ENCODE data around the gene BRDT.
A peak's percentile ranks its signal among the peaks of the same experiment; 100 is the strongest.

BRDT gene

GRCh38 chr1:91949356-91949699, at the start of gene BRDT:
Gene BRDT, plus strand, starts transcription at chr1:91949401. Its CDS starts 13,354 bp downstream, at chr1:91962755.
- no peak for DNase-seq

GRCh38 chr1:91900562-91900961, 48.6 kb upstream of the BRDT start:
- DNase-seq = peak; percentile 41

DNA sequence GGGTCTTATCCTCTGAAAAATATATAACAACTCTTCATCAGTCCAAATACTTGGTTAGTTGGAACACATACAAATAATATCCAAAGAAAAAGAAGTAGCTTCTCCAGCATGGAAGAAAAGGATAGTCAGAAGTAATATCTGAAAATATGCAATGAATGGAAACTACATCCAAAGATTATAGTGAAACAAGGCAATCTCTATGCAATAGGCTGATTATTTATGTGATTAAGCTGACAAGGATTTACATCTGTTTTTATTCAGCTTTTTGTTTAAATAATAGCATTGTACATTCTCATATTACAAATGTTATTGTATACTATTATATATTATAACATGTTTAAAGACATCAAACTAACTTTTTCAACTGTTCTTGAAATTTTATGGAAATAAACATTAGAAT, 48.0 kb upstream of the BRDT start:
- DNase-seq = no peak

DNA sequence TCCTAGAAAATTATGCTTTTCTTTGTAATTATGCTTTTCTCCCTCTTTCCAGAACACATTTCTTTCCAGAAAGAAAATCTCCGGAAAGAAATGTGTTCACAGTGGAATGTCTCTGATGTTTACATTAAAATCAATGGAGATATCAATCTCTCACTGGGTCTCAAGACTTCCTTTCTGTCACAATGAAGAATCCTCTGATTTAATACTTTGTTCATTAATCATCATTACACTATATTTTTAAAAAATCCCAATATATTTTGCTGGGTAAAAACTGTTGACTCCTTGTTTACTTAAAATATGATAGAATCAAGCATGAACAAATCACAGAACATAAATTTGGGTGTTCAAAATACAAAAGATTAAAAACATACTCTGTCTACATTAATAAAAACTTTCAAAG, 36.9 kb upstream of the BRDT start:
- no peak for DNase-seq

DNA sequence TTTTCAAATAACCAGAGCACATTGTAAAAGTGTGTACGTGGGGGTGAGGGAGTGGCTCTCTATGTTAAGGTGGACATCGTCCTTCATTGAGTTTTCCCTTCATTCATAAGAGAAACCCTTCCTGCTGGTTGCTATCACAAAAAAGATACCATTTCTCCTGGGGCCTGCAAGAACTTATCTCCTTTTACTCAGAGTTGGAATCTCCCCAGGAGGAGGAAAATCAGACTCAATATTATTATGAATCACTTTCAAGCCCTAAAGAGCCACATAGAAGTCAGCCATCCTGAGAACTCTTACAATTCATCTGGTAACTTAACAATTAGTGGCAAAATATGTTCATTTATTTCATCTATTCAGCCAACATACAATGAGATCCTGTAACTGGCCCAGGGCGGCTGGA, 36.2 kb upstream of the BRDT start:
- no peak for DNase-seq

DNA sequence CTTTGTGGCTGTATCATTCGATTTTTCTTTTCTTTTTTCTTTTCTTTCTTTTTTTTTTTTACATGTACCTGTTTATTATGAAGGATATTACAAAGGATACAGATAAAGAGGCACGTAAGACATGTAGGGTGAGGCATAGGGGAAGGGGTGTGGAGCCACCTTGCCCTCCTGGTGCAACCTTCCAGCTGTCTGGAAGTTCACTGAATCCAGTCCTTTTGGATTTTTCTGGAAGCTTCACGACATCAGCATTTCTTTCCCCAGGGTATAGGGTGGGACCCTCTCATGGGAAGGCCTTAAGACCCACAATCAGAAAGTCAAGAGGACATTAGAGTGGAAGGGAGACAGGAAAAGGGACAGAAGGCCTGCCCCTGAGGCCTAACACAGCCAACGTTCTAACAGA, 33.2 kb upstream of the BRDT start:
- DNase-seq = no peak

- DNase-seq = no peak
These were observed 32.3 kb upstream of the BRDT start for GRCh38 chr1:91916811-91917460.

DNA sequence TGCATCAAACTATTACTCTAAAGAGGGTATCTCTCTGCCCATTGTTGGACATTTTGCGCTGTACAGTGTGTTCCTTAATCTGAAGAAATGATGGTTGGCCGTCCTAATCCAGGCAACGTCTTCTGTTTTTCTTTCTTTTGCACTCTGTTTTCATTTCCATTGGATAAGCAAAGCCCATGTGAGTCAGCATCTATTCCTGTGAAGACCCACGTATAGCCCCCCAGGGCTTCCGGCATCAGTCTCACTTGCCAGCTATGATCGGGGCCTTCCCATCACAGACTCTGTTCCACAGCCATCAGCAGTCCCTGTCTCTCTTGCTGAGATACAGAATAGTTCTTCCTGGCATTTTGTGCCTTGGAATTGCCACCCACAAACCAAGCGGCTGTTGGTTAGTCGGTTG, 29.2 kb upstream of the BRDT start:
- peak; percentile 7 for DNase-seq

DNA sequence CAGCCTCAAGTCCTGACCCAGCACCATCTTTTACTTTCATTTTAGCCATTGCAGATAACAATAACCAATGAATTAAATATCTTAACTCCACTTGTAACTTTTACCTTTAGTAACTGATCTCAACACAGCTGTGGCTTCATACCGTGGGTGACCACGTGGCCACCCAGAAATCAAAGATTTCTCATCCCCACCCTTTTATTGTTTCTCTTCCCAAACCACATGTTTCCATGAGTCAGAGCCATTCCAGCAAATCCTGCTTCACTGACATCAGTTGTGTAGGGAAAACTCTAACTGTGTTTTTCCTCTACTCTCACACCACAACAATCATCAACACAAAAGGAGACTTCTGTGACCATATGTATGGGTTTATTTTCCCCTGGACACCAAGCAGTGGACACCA, 25.1 kb upstream of the BRDT start:
- no peak for DNase-seq

- no peak for DNase-seq
These were observed 23.4 kb upstream of the BRDT start for GRCh38 chr1:91925644-91926435.

DNA sequence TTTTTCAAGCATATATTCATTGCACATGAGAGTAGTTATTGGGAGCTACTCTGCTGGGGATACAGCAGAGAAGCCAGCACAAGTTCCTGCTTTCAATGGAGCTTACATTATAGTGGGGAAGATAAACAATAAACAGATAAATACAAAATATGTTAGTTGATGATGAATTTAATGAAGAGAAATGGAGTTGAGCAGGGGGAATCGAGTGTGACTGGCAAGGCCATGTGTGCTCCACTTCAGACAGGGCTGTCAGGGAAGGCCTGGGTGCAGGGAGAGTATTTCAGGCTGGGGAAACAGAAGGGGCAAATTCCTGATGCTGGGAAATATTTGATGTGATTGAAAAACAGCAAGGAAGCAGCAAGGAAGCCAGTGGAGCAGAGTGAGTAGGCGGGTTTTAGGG, 21.2 kb upstream of the BRDT start:
- no peak for DNase-seq

GRCh38 chr1:91929250-91929649, 20.0 kb upstream of the BRDT start:
- DNase-seq = no peak

DNA sequence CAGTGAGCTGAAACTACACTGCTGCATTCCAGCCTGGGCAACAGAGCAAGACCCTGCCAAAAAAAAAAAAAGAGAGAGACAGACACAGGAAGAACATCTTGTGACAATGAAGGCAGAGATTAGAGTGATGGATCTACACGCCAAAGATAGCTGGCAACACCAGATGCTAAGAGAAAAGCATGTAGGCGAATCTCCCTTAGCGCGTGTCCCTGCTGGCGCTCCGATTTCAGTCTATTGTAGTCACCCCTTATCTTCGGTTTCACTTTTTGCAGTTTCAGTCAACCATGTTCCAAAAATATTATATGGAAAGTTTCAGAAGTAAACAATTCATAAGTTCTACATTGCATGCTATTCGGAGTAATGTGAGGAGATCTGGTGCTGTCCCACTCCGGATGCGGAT, 11.6 kb upstream of the BRDT start:
- DNase-seq = no peak

DNA sequence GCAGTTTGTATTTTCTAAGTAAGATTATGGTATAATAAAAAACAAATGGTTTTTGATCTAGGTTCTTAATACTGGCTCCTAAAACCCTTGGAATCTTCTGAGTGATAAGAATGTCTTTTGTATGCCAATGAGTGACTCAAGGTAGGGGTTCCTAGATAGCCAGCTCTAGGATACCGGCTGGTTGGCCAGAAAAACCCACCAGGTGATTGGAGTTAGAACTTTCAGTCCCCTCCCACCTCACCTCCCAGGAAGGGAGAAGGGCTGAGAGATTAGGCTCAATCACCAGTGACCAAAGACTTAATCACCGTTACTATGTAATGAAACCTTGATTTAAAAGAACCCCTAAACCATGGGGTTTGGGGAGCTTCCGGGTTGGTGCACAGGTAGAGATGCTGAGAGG, 8.7 kb upstream of the BRDT start:
- DNase-seq = no peak

DNA sequence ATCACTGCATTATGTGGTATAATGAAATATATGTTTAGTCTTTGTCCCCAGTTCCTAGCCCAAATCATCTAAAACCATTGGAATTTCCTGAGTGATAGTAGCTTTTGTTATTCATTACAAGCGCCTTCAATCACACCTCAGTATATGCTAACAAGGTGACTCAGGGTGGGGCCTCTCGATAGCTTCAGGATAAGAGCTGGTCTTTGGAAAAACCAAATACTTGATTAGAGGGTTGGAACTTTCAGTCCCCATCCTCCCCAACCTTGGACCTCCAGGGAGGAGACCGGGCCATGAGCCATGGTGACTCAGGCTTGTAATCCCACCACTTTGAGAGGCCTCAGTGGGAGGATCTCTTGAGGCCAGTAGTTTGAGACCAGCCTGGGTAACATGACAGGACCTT, 5.1 kb upstream of the BRDT start:
- no peak for DNase-seq

DNA sequence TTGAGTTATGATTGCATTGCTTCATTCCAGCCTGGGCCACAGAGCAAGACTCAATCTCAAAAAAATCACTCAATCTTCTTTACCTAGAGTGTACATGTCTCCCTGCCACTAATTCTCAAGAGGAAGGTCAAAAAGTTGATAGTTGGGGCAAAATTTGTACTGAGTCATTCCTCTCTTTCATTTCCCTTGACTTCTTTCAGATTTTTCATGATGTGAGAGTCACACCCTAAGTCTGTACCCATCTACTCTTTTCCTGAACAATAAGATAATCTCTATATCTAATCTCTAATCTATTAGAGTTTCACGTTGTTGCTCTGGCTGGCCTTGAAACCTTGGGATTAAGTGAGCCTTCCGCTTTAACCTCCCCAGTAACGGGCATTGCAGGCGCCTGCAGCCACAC, 1.1 kb upstream of the BRDT start:
- no peak for DNase-seq

DNA sequence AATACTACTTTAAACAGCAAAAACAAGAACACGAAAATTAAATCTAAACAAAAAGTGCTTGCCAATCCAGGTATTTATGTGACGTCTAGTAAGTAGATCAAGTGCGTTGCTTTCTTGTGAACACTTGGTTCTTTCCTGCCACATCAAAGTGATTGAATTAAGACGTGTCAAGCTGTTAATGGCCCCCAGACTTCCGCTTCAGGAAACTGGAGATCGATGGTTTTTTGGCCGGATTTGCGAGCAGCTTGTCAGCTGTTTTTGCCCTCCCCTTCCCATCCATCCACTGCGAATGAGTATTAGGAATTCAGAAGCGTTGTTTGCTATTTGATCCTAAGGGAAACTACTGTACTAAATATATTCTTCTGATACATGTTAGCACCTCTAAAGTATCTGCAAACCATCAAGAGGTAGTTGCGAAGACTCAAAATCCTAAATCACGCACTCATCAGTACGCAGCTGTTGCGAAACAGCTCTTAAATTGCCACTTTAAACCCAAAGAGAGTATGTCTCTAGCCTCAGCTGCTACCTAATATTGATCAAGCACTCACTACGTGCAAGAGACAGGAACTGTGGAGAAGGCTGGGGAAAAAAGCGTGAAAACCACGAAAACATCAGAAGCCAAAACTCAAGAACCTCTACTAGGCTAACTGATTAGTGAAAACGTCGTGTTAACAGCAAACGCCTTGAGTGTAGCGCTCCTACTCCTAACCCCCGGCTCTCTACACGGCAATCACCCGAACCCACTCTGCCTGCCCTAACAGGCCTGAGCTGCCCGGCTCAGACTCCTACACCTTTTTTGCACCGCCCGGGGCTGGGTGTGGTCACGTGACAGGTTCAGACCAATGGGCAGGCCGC, 473 bp upstream of the BRDT start:
- DNase-seq = no peak

DNA sequence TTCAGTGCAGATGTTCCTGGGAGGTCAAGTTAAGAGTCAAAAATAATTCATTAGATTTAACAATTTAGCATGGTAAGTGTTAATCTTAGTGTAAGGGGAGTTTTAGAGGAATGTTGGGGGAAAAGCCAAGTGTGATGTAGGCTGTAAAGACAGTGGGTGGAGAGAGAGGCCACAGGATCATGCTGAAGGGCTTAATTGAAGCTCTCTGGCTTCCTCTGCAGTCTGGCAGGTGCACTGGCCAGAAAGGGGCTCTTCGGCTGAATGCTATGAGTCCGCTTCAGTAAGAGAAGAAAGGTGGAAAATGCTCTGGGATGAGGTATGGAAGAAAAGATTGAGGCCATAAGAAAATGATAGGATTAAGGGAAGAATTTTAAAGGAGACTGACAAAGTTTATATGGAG, 3.0 kb downstream of the BRDT start:
- DNase-seq = no peak

DNA sequence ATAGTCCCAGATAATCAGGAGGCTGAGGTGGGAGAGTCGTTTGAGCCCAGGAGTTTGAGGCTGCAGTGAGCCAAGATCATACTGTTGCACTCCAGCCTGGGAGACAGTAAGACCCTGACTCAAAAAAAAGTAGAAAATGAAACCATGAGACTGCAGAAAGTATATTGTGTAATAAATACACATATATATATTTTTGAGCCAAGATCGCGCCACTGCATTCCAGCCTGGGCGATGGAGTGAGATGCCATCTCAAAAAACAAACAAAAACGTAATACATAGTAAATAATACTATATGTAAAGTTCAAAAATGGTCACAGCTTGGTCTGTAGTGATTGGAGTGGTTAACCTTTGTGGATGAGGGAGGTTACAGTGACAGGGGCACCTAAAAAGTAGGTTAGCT, 9.7 kb downstream of the BRDT start:
- no peak for DNase-seq

DNA sequence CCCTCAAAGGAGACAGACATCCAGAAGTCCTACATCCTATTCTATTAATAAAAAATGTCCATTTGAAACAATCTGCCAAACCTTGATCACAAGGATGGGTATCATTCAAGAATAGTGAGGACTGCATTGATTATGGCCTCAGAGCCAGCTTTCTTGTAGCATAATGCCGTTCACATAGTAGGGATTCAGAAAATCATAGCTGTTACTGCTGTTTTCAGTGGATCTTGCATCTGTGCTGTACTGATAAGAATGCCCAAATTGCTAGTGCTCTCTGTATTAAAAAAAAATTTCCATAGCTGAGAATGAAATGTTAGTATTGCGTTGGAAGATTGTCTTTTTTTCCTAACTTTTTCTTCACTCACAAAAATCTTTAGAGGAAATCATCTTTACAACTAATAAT, 19.1 kb downstream of the BRDT start:
- no peak for DNase-seq

DNA sequence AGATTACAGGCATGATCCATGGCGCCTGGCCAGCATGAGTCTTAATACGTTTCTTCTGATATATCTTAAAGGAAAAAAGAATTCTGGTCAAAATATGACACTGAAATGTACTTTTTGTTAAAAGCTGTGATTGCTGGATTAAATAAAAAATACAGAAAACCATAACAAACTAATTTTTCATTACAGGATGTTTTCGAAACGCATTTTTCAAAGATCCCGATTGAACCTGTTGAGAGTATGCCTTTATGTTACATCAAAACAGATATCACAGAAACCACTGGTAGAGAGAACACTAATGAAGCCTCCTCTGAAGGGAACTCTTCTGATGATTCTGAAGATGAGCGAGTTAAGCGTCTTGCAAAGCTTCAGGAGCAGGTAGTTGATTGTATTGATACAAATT, 30.2 kb downstream of the BRDT start:
- no peak for DNase-seq

- no peak for DNase-seq
These were observed 31.5 kb downstream of the BRDT start for GRCh38 chr1:91980663-91981062.

DNA sequence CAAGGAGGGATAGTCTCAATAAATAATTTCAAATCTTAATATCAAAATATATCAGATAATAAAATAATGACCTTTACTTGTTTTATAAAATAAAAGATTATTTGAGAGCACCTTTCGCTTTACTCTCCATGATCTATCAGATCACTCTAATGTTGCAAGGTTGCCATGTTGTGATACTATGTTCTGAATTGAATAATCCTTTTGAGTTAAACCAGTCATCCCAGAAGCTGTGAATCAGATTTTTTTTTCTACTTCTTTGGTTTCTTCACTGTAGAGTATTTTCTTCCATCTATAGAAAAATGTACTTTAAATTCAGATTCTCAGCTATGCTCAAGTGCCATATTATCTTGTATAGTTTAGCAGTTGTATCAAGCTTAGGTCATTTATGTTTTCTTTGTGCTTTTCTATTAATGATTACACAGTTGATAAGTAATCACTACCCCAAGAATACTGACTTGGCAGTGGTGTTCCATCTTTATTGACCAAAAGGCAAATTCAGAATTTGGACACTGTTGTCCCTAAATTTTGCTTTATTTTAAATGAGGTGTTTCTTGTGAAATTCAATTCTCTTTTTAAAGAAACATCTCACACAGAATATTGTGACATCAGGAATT, 32.9 kb downstream of the BRDT start:
- DNase-seq = no peak

DNA sequence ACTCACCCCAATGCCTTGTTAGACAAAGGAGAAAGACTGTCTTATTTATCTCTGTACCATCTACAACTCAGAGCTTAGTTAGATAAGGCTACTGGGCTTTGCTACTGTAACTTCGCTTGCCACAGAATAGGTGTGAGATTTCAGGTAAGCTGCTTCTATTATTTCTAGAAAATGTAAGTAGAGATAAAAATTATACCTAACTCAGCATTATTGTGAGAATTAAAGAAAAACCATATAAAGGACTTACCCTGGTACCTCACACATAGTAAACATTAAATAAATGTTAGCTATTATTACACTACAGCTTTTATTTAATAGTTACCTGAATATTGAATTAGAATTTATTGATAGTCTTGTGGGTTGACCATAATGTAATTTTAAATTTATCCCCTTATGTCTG, 44.1 kb downstream of the BRDT start:
- DNase-seq = no peak

All from T1000 (cell line).